Thymus (tissue), 11 donors: ENCODE results near the gene CPTP. TPM values are rescaled to one million over a fixed set of nuclear protein-coding genes. Genes with fewer than 3 reads are reported as not detected.

ENCODE experiments used
- DNase-seq, 9 donors: peaks; one replicate each; pipeline ENCODE4 v3.0.0-alpha.2; 2013; ENCODE audit warnings: low spot score in 9 of 9, low read depth in 6 of 9, missing footprints in 1 of 9
- H3K27ac ChIP-seq, 2 donors: one replicate each; pipeline ENCODE4 v1.5.1; 2013; ENCODE audit warnings: control low read depth in 1 of 2, low read depth in 1 of 2, low read length in 1 of 2, mild to moderate bottlenecking in 1 of 2, moderate library complexity in 1 of 2
- H3K27me3 ChIP-seq, 2 donors: one replicate each; pipeline ENCODE4 v1.5.1; 2013; ENCODE audit warnings: low read length in 1 of 2; ENCODE audit not compliant: control insufficient read depth in 2 of 2, insufficient read depth in 1 of 2
- H3K36me3 ChIP-seq, 2 donors: one replicate each; pipeline ENCODE4 v1.5.1; 2013; ENCODE audit warnings: low read length in 1 of 2, mild to moderate bottlenecking in 1 of 2, moderate library complexity in 1 of 2; ENCODE audit not compliant: control insufficient read depth in 2 of 2, insufficient read depth in 2 of 2
- H3K4me1 ChIP-seq, 2 donors: one replicate each; pipeline ENCODE4 v1.5.1; 2013; ENCODE audit warnings: low read length in 2 of 2; ENCODE audit not compliant: control insufficient read depth in 2 of 2, insufficient read depth in 2 of 2
- H3K4me3 ChIP-seq, 2 donors: one replicate each; pipeline ENCODE4 v1.5.1; 2013; ENCODE audit warnings: low read length in 2 of 2, control low read depth in 1 of 2, mild to moderate bottlenecking in 1 of 2
- H3K9me3 ChIP-seq, 2 donors: one replicate each; pipeline ENCODE4 v1.5.1; 2013; ENCODE audit warnings: low read length in 1 of 2, mild to moderate bottlenecking in 1 of 2; ENCODE audit not compliant: control insufficient read depth in 2 of 2, insufficient read depth in 1 of 2
- WGBS: extraction: QIAGEN DNeasy Blood & Tissue Kit; methylation state at CpG from one replicate; pipeline ENCODE4 v1.1.7; 2013; 5-methylcytosine and 5-hydroxymethylcytosine counted together
- polyA plus RNA-seq: library from polyadenylated mRNA; stranded (reverse); fragments of 200-250 nt; gene quantifications from one replicate; pipeline ENCODE4 v1.2.3, GENCODE V29; 2013
- total RNA-seq: library from RNA; stranded (reverse); fragments of 120-200 nt; gene quantifications from one replicate; pipeline ENCODE4 v1.2.4, GENCODE V29; 2013
- donor health status: healthy.

CPTP gene
- total and polyA plus RNA-seq, 2 donors = 8.5 to 10.3 TPM

- Histone ChIP-seq H3K36me3 (peaks cover 2 to 34% of the 10 kb centered on the region in 2 donors), H3K4me1 (no peaks in the 10 kb centered on the region), H3K9me3 (no peaks in the 10 kb centered on the region), H3K4me3 (no peak overlapping the region), H3K27me3 (peaks cover 0 to 10% of the 10 kb centered on the region in 2 donors), H3K27ac (no peak overlapping the region)
- 85% methylated on average over 28 of the region's 28 CpGs for WGBS
- no peak for DNase-seq
These were observed 33.5 kb upstream of the CPTP start for GRCh38 chr1:1291023-1291528.

- no peaks in the 10 kb centered on the region for H3K4me1 ChIP-seq
- peaks cover 3 to 40% of the 10 kb centered on the region in 2 donors for H3K36me3 ChIP-seq
- no peak overlapping the region for H3K4me3 ChIP-seq
- 66% methylated on average over 45 of the region's 45 CpGs for WGBS
- H3K27ac ChIP-seq = no peak overlapping the region
- peak in 6 of 9 donors; percentile 48 to 79 (median 64) for DNase-seq
- H3K27me3 ChIP-seq = peaks cover 0 to 5% of the 10 kb centered on the region in 2 donors
- H3K9me3 ChIP-seq = no peaks in the 10 kb centered on the region
These were observed 32.8 kb upstream of the CPTP start for GRCh38 chr1:1291548-1292441.

- DNase-seq = no peak
- no peak overlapping the region for H3K27ac ChIP-seq
- peaks cover 0 to under 1% of the 10 kb centered on the region in 2 donors for H3K27me3 ChIP-seq
- no peaks in the 10 kb centered on the region for H3K9me3 ChIP-seq
- peaks cover 4 to 41% of the 10 kb centered on the region in 2 donors for H3K36me3 ChIP-seq
- no peaks in the 10 kb centered on the region for H3K4me1 ChIP-seq
- H3K4me3 ChIP-seq = no peak overlapping the region
- 96% methylated on average over 9 of the region's 9 CpGs for WGBS
These were observed 32.2 kb upstream of the CPTP start for GRCh38 chr1:1292442-1292779.

- peaks cover 6 to 44% of the 10 kb centered on the region in 2 donors for H3K36me3 ChIP-seq
- no peaks in the 10 kb centered on the region for H3K27me3 ChIP-seq
- H3K4me3 ChIP-seq = no peak overlapping the region
- H3K27ac ChIP-seq = no peak overlapping the region
- no peaks in the 10 kb centered on the region for H3K4me1 ChIP-seq
- no peak for DNase-seq
- no peaks in the 10 kb centered on the region for H3K9me3 ChIP-seq
- 98% methylated on average over 18 of the region's 18 CpGs for WGBS
These were observed 31.8 kb upstream of the CPTP start for GRCh38 chr1:1292851-1293250.

- H3K36me3 ChIP-seq = peaks cover 6 to 47% of the 10 kb centered on the region in 2 donors
- 96% methylated on average over 94 of the region's 94 CpGs for WGBS
- no peak overlapping the region for H3K27ac ChIP-seq
- no peaks in the 10 kb centered on the region for H3K9me3 ChIP-seq
- H3K27me3 ChIP-seq = no peaks in the 10 kb centered on the region
- no peaks in the 10 kb centered on the region for H3K4me1 ChIP-seq
- no peak for DNase-seq
- no peak overlapping the region for H3K4me3 ChIP-seq
These were observed 31.0 kb upstream of the CPTP start for GRCh38 chr1:1293263-1294249.

- no peaks in the 10 kb centered on the region for H3K9me3 ChIP-seq
- no peak for DNase-seq
- H3K4me1 ChIP-seq = no peaks in the 10 kb centered on the region
- H3K27me3 ChIP-seq = no peaks in the 10 kb centered on the region
- no peak overlapping the region for H3K27ac ChIP-seq
- 96% methylated on average over 57 of the region's 58 CpGs for WGBS
- H3K4me3 ChIP-seq = no peak overlapping the region
- H3K36me3 ChIP-seq = peaks cover 6 to 47% of the 10 kb centered on the region in 2 donors
These were observed 30.2 kb upstream of the CPTP start for GRCh38 chr1:1294250-1294890.

GRCh38 chr1:1295154-1295923, 29.3 kb upstream of the CPTP start:
- no peaks in the 10 kb centered on the region for H3K27me3 ChIP-seq
- no peak overlapping the region for H3K4me3 ChIP-seq
- no peaks in the 10 kb centered on the region for H3K4me1 ChIP-seq
- no peak overlapping the region for H3K27ac ChIP-seq
- peaks cover 0 to 5% of the 10 kb centered on the region in 2 donors for H3K9me3 ChIP-seq
- DNase-seq = no peak
- peaks cover 6 to 47% of the 10 kb centered on the region in 2 donors for H3K36me3 ChIP-seq
- WGBS = 97% methylated on average over 35 of the region's 35 CpGs
